ENCODE data around the gene TVP23B.
"Not testable (repeated sequence)": the region's sequence is repeated elsewhere in the genome, so short reads cannot be mapped to it uniquely, and the experiment has no call there.

The TVP23B gene

GRCh38 chr17:18755969-18756368 lies 25.0 kb upstream of the TVP23B start:
- not testable (repeated sequence) for H3K4me3 ChIP-seq (ENCODE audit: low read depth in 1 of 2, low read length in 2 of 2); H3K4me1 ChIP-seq (ENCODE audit: control insufficient read depth in 1 of 2, insufficient read depth in 2 of 2, low read length in 2 of 2); H3K9me3 ChIP-seq (ENCODE audit: control insufficient read depth in 1 of 2, low read length in 2 of 2); H3K36me3 ChIP-seq (ENCODE audit: control insufficient read depth in 1 of 2, insufficient read depth in 2 of 2, low read length in 2 of 2); H3K27ac ChIP-seq (ENCODE audit: low read length); H3K27me3 ChIP-seq (ENCODE audit: low read depth, low read length)

GRCh38 chr17:18757368-18758044 lies 23.5 kb upstream of the TVP23B start:
- H3K27ac ChIP-seq (ENCODE audit: low read length); H3K36me3 ChIP-seq (ENCODE audit: control insufficient read depth in 1 of 2, insufficient read depth in 2 of 2, low read length in 2 of 2): not testable (repeated sequence)

GRCh38 chr17:18758344-18758743 lies 22.6 kb upstream of the TVP23B start:
- not testable (repeated sequence) for H3K27me3 ChIP-seq (ENCODE audit: low read depth, low read length); H3K4me1 ChIP-seq (ENCODE audit: control insufficient read depth in 1 of 2, insufficient read depth in 2 of 2, low read length in 2 of 2); H3K36me3 ChIP-seq (ENCODE audit: control insufficient read depth in 1 of 2, insufficient read depth in 2 of 2, low read length in 2 of 2); H3K27ac ChIP-seq (ENCODE audit: low read length); H3K9me3 ChIP-seq (ENCODE audit: control insufficient read depth in 1 of 2, low read length in 2 of 2); H3K4me3 ChIP-seq (ENCODE audit: low read depth in 1 of 2, low read length in 2 of 2)

More at GRCh38 chr17:18757368-18758044, 23.5 kb upstream of the TVP23B start:
- H3K4me1 ChIP-seq (ENCODE audit: control insufficient read depth in 1 of 2, insufficient read depth in 2 of 2, low read length in 2 of 2); H3K27me3 ChIP-seq (ENCODE audit: low read depth, low read length); H3K4me3 ChIP-seq (ENCODE audit: low read depth in 1 of 2, low read length in 2 of 2); H3K9me3 ChIP-seq (ENCODE audit: control insufficient read depth in 1 of 2, low read length in 2 of 2): not testable (repeated sequence)

GRCh38 chr17:18760221-18760620 lies 20.8 kb upstream of the TVP23B start:
- not testable (repeated sequence) for H3K4me3 ChIP-seq (ENCODE audit: low read depth in 1 of 2, low read length in 2 of 2); H3K9me3 ChIP-seq (ENCODE audit: control insufficient read depth in 1 of 2, low read length in 2 of 2); H3K27ac ChIP-seq (ENCODE audit: low read length); H3K36me3 ChIP-seq (ENCODE audit: control insufficient read depth in 1 of 2, insufficient read depth in 2 of 2, low read length in 2 of 2); H3K27me3 ChIP-seq (ENCODE audit: low read depth, low read length); H3K4me1 ChIP-seq (ENCODE audit: control insufficient read depth in 1 of 2, insufficient read depth in 2 of 2, low read length in 2 of 2)

GRCh38 chr17:18770572-18770971 lies 10.4 kb upstream of the TVP23B start:
- H3K4me1 ChIP-seq (ENCODE audit: control insufficient read depth in 1 of 2, insufficient read depth in 2 of 2, low read length in 2 of 2); H3K36me3 ChIP-seq (ENCODE audit: control insufficient read depth in 1 of 2, insufficient read depth in 2 of 2, low read length in 2 of 2); H3K27ac ChIP-seq (ENCODE audit: low read length): not testable (repeated sequence)

GRCh38 chr17:18771066-18771465 lies 9.9 kb upstream of the TVP23B start:
- not testable (repeated sequence) for H3K4me1 ChIP-seq (ENCODE audit: control insufficient read depth in 1 of 2, insufficient read depth in 2 of 2, low read length in 2 of 2); H3K27me3 ChIP-seq (ENCODE audit: low read depth, low read length); H3K9me3 ChIP-seq (ENCODE audit: control insufficient read depth in 1 of 2, low read length in 2 of 2); H3K4me3 ChIP-seq (ENCODE audit: low read depth in 1 of 2, low read length in 2 of 2); H3K27ac ChIP-seq (ENCODE audit: low read length); H3K36me3 ChIP-seq (ENCODE audit: control insufficient read depth in 1 of 2, insufficient read depth in 2 of 2, low read length in 2 of 2)

More at GRCh38 chr17:18770572-18770971, 10.4 kb upstream of the TVP23B start:
- not testable (repeated sequence) for H3K9me3 ChIP-seq (ENCODE audit: control insufficient read depth in 1 of 2, low read length in 2 of 2); H3K4me3 ChIP-seq (ENCODE audit: low read depth in 1 of 2, low read length in 2 of 2); H3K27me3 ChIP-seq (ENCODE audit: low read depth, low read length)

- H3K4me1 ChIP-seq (ENCODE audit: control insufficient read depth in 1 of 2, insufficient read depth in 2 of 2, low read length in 2 of 2): no peaks in the 10 kb centered on the region
- H3K36me3 ChIP-seq (ENCODE audit: control insufficient read depth in 1 of 2, insufficient read depth in 2 of 2, low read length in 2 of 2): no peaks in the 10 kb centered on the region
- no peak overlapping the region for H3K4me3 ChIP-seq (ENCODE audit: low read depth in 1 of 2, low read length in 2 of 2)
- H3K27ac ChIP-seq (ENCODE audit: low read length): no peak overlapping the region
- H3K9me3 ChIP-seq (ENCODE audit: control insufficient read depth in 1 of 2, low read length in 2 of 2): no peaks in the 10 kb centered on the region
- H3K27me3 ChIP-seq (ENCODE audit: low read depth, low read length): no peaks in the 10 kb centered on the region
Measured at GRCh38 chr17:18772471-18772870, 8.5 kb upstream of the TVP23B start.

- not testable (repeated sequence) for H3K27ac ChIP-seq (ENCODE audit: low read length); H3K9me3 ChIP-seq (ENCODE audit: control insufficient read depth in 1 of 2, low read length in 2 of 2); H3K4me3 ChIP-seq (ENCODE audit: low read depth in 1 of 2, low read length in 2 of 2); H3K27me3 ChIP-seq (ENCODE audit: low read depth, low read length); H3K4me1 ChIP-seq (ENCODE audit: control insufficient read depth in 1 of 2, insufficient read depth in 2 of 2, low read length in 2 of 2); H3K36me3 ChIP-seq (ENCODE audit: control insufficient read depth in 1 of 2, insufficient read depth in 2 of 2, low read length in 2 of 2)
Measured at GRCh38 chr17:18781805-18782204, 822 bp downstream of the TVP23B start.

- not testable (repeated sequence) for H3K4me1 ChIP-seq (ENCODE audit: control insufficient read depth in 1 of 2, insufficient read depth in 2 of 2, low read length in 2 of 2); H3K9me3 ChIP-seq (ENCODE audit: control insufficient read depth in 1 of 2, low read length in 2 of 2); H3K36me3 ChIP-seq (ENCODE audit: control insufficient read depth in 1 of 2, insufficient read depth in 2 of 2, low read length in 2 of 2); H3K4me3 ChIP-seq (ENCODE audit: low read depth in 1 of 2, low read length in 2 of 2); H3K27me3 ChIP-seq (ENCODE audit: low read depth, low read length); H3K27ac ChIP-seq (ENCODE audit: low read length)
Measured at GRCh38 chr17:18785933-18786332, 5.0 kb downstream of the TVP23B start.

- H3K27me3 ChIP-seq (ENCODE audit: low read depth, low read length); H3K9me3 ChIP-seq (ENCODE audit: control insufficient read depth in 1 of 2, low read length in 2 of 2); H3K27ac ChIP-seq (ENCODE audit: low read length); H3K36me3 ChIP-seq (ENCODE audit: control insufficient read depth in 1 of 2, insufficient read depth in 2 of 2, low read length in 2 of 2); H3K4me3 ChIP-seq (ENCODE audit: low read depth in 1 of 2, low read length in 2 of 2); H3K4me1 ChIP-seq (ENCODE audit: control insufficient read depth in 1 of 2, insufficient read depth in 2 of 2, low read length in 2 of 2): not testable (repeated sequence)
Measured at GRCh38 chr17:18786890-18787289, 5.9 kb downstream of the TVP23B start.

GRCh38 chr17:18791402-18791801 lies 10.4 kb downstream of the TVP23B start:
- H3K9me3 ChIP-seq (ENCODE audit: control insufficient read depth in 1 of 2, low read length in 2 of 2); H3K36me3 ChIP-seq (ENCODE audit: control insufficient read depth in 1 of 2, insufficient read depth in 2 of 2, low read length in 2 of 2); H3K4me3 ChIP-seq (ENCODE audit: low read depth in 1 of 2, low read length in 2 of 2); H3K27me3 ChIP-seq (ENCODE audit: low read depth, low read length); H3K27ac ChIP-seq (ENCODE audit: low read length); H3K4me1 ChIP-seq (ENCODE audit: control insufficient read depth in 1 of 2, insufficient read depth in 2 of 2, low read length in 2 of 2): not testable (repeated sequence)

GRCh38 chr17:18794841-18795240 lies 13.9 kb downstream of the TVP23B start:
- H3K4me1 ChIP-seq (ENCODE audit: control insufficient read depth in 1 of 2, insufficient read depth in 2 of 2, low read length in 2 of 2); H3K27ac ChIP-seq (ENCODE audit: low read length); H3K4me3 ChIP-seq (ENCODE audit: low read depth in 1 of 2, low read length in 2 of 2); H3K27me3 ChIP-seq (ENCODE audit: low read depth, low read length); H3K36me3 ChIP-seq (ENCODE audit: control insufficient read depth in 1 of 2, insufficient read depth in 2 of 2, low read length in 2 of 2); H3K9me3 ChIP-seq (ENCODE audit: control insufficient read depth in 1 of 2, low read length in 2 of 2): not testable (repeated sequence)
